Left cardiac atrium (tissue), 4 donors: ENCODE results near the gene ITGA7. TPM values are rescaled to one million over a fixed set of nuclear protein-coding genes. Genes with fewer than 3 reads are reported as not detected.
A peak's percentile ranks its signal among the peaks of the same experiment; 100 is the strongest.

Experiments
- ATAC-seq, 2 donors: fragments of 200-7000 bp; cut with Tn5 transposase; one replicate each; pipeline ENCODE4 v1.9.1; 2020; ENCODE audit warnings: mild to moderate bottlenecking in 2 of 2, moderate library complexity in 2 of 2
- DNase-seq: peaks from one replicate; pipeline ENCODE4 v3.0.0-alpha.2; 2020
- intact Hi-C, 2 donors: fragments of 100-400 bp; cut with DNase I; formaldehyde crosslinking; loops; one replicate each; pipeline versions ENCODE4 v1.14.1 to v1.15.1; 2022 to 2023
- total RNA-seq, 2 donors: library from RNA; stranded (reverse); fragmentation: NEBNext Ultra II Directional; extraction: Animal tissue kit (Norgen Biotek cat#: 25700); gene quantifications; one replicate each; pipeline ENCODE4 v1.2.1, GENCODE V29; 2021
- donor health status: DM: no; HTN: yes; CAD: no.
- donor health status: DM: no; HTN: yes; CAD: no; lungs with severe emphysema.
- donor health status: DM: yes; HTN: yes; CAD: no.
- donor health status: Dilated cardiomyopathy.

Gene ITGA7
- total RNA-seq, 2 donors from 2014 or later, result 395 to 448 TPM

DNA sequence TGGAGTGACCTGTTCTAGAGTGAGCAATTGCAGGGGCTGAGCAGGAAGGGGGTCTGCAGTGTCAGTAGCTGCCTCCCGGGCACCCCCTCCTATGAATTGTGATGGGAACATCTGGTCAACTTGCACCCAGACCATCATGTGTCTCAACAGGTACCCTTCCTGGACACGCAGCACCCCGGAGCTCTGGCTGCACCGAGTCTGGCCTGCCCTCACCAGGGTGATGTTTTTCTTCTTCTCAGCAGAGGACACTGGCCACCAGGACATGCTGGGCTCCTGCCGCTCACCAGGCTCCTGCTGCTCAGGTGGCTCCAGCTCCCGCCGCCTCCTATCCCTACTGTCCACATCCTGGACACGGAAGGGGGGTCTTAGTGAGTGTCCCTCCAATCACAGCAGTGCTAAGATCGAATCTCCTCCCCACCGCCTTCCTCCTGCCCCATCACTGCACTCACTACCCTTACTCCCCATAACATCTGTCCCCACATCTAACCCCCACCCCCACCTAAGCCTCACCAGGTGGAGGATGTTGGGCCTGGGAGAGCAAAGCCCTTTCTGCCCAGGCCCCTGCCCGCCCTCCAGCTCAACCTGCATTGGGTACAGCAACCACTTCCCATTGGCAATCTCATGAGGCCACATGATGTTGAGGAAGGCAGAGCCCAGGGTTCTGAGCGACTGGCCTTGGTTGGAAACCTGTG is 14.9 kb downstream of the ITGA7 start:
- DNase-seq, result no peak
- intact Hi-C loops, result no loop called here
- no peak for ATAC-seq

DNA sequence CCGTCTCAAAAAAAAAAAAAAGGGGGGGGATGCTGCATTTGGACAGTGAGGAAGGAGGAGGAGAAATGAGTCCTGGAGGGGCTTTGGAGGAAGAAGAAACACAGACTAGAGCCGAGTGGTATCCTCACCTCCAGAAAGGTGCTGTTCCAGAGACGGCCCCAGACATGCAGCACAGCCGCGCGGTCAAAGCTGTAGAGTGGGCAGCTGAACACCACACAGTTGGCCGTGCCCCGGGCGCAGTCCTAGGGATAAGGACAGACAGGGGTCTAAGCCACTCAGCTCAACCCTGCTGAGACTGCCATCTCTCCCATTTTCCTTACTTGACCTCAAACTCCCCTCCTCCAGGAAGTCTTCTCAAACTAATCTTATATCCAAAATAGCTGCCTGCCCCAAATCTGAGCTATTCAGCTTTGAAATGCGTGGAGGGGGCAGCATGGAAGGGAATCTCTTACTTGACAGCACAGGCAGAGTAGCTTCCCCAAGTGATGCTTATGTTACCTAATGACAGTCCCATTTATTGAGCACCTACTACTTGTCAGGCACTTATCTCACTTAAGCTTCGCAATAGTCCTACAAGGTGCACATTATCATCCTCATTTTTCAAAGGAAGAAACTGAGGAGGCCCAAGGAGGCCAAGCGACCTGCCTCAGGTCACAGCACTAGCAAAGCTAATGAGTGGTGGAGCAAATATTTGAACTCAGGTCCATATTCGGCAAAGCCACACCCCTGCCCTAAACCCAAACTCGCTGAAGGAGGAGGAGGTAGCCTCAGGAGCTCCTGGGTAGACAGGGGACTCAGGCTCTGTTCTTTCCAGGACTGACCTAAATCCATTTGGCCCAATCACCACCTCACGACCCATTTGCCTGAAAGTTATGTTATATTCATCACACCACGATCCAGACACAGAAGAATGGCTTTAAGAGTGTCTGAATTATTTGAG is 18.7 kb downstream of the ITGA7 start:
- intact Hi-C loops, result no loop called here
- ATAC-seq, result no peak
- DNase-seq, result no peak

DNA sequence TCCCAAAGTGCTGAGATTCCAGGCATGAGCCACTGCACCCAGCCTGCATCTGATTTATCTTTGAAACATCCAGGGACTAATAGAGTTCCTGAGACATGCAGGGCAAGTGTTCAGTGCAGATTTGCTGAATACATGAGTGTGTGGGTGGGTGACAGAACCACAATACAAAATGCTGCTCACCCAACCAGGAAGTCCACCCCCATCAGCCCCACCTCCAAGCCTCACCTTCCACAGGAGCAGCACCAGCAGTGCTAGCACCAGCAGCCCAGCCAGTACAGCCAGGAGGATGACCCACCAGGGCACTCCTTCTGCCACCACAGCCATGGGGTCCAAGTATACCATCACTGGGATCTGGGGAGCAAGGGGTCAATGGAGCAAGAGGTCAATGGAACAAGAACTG is 20.0 kb downstream of the ITGA7 start:
- ATAC-seq, result no peak
- no peak for DNase-seq
- intact Hi-C loops, result no loop called here

DNA sequence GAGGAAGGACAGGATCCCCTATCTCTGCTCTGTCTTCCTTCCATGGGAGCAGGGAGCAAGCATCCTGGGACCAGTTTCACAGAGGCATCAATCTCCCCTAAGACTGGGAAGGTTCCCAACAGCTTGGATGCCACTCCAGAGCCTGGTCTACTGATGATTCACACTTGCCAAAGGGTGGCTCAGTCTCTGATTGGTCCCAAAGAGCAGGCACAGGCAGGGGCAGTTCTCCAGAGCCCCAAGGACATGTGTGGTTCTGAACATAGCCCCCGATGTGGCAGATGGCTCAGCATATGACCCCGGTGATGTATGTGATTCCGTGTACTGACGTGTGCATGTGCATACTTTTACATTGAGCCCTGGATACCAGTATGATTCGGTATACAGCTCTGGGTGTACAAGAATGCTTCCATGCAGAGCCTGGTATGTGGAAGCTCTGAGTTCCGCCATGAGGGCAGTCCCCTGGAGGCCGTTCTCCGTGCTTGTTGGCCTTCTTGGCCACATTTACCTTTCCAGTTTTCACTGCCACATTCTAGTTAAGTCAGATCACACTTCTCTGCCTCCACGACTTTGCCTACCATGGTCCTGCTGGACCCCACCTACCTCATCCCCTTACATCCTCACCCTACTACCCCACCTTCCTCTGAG is 21.2 kb downstream of the ITGA7 start:
- intact Hi-C loops, result no loop called here
- DNase-seq, result no peak
- ATAC-seq, result peak in 1 of 2 donors; percentile 22

DNA sequence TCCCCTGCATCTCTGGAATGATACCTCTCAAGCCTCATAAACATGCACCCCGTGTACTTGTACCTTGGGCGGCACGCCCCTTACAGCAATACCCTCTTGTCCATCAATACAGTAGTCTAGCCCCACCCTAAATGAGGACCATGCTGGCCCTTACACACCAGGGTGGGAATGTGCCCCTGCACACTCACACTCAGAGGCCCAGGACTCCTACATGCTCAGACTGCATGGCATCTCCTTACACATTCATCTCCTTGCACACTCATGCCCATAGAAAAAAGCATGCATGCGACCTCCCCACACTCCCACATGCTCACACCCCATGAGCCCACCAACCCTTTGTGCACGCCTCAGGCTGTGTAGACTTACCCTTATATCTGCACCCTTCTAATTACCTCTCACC is 22.0 kb downstream of the ITGA7 start:
- DNase-seq (no peak), ATAC-seq (no peak)
- intact Hi-C loops, result no loop called here

DNA sequence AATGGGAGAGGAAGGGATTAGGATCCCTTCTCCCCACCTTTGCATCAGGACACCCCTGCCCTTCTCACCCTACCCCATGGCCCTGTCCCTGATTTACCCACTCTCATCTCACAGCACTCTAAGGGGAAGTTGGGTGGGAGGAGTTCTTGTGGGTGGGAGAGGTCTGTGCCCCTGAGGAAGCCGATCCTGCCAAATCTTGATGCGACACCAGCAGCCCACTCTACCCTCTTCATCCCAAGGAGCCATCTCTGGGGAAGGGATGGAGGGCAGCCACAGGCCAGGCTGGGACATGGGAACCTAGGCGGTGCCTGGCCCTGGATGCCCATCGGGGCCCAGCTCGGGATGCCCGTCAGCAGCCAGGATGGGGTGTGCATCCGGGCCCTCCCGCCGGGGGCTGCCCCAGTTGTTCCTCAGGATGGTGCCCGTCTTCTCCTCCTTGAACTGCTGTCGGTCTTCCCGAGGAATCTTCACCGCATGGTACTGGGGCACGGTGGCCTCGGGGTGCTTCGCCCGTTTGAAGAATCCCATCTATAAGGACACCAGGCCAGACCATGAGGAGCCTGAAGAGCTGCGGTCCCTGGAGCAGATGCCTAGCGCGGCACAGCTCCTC is 22.8 kb downstream of the ITGA7 start:
- intact Hi-C loops, result no loop called here
- no peak for DNase-seq
- ATAC-seq, result no peak

DNA sequence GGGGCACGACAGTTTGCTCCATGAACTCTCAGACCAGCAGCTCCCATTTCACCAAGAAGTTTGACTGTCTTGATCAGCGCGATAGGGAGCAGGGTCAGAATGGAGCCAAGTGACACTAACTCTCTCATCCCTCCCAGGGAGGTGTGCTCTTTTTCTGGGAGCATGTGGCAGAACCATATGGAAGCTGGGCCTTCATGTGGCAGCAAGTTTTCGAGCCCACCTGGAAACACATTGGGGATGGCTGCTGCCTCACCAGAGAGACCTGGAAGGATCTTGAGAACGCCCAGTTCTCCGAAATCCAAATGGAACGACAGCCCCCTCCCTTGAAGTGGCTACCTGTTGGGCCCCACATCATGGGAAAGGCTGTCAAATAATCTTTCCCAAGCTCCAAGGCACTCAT is 24.0 kb downstream of the ITGA7 start:
- ATAC-seq (no peak), DNase-seq (no peak)
- intact Hi-C loops, result no loop called here

DNA sequence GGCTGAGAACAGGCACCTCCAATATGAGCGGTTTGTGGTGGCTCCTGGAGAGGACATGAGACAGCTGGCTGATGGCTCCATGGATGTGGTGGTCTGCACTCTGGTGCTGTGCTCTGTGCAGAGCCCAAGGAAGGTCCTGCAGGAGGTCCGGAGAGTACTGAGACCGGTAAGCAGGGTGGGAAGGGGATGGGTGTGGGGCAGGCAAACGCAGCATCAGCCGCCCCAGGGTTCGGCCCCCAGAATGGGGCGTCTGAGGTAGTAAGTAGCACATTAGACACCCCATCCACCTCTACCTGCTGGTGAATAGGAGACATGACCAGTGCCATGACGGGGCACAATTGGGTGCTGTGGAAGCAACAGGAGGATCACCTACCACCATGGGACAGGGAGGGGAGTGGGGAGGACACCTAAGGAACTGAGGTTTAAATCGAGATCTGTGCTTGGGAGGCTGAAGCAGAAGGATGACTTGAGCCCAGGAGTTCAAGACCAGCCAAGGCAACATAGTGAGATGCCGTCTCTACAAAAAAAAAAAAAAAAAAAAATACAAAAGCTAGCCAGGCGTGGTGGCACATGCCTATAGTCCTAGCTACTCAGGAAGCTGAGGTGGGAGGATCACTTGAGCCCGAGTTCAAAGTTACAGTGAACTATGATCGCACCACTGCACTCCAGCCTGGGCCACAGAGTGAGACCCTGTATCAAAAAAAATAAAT is 25.5 kb downstream of the ITGA7 start:
- intact Hi-C loops, result no loop called here
- DNase-seq (no peak), ATAC-seq (peak in 1 of 2 donors; percentile 5)

DNA sequence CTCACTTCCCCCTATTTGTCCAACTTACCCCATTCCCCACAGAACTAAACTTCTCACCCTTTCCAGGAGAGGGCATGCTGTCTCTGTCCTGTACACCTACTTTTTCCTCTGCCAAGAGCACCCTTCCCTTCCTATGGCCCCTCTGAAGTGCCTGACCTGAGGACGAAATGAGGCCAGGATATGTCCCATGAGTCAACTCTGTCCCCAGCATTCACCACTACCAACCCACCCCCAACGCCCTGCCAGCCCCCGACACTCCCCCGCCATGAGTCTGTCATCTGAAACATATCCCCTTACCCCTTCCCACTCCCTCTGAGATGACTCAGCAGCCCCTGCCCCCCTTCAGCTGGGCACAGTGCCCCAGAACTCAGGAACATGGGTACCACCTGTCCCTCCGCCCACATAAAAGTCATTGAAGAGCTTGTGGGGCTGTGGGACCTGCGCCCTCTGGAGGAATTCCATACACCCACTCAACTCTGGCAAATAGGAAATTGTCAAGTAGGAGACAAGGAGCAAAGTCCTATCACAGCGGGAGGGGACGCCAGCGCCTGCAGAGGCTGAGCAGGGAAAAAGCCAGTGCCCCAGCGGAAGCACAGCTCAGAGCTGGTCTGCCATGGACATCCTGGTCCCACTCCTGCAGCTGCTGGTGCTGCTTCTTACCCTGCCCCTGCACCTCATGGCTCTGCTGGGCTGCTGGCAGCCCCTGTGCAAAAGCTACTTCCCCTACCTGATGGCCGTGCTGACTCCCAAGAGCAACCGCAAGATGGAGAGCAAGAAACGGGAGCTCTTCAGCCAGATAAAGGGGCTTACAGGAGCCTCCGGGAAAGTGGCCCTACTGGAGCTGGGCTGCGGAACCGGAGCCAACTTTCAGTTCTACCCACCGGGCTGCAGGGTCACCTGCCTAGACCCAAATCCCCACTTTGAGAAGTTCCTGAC is 26.3 kb downstream of the ITGA7 start:
- intact Hi-C loops, result loop anchor here in 1 of 2 donors (2.0 kb wide), 1 partner anchor 21 kb away; no protein-coding TSS in a partner anchor
- ATAC-seq (peak; percentile 75 to 76), DNase-seq (peak; percentile 71)

DNA sequence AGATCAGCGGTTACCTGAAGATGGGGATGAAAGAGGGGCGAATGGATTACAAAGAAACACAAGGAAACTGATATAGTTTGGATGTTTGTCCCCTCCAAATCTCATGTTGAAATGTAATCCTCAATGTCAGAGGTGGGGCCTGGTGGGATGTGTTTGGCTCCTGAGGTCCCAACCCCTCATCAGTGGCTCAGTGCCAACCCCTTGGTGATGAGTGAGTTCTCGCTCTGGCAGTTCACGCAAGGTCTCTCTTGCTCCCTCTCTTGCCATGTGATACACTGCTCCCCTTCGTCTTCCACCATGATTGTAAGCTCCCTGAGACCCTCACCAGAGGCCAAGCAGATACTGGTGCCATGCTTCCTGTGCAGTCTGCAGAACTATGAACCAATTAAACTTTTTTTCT is 28.0 kb downstream of the ITGA7 start:
- intact Hi-C loops, result loop anchor here in 1 of 2 donors (2.0 kb wide), 1 partner anchor 19 kb away; no protein-coding TSS in a partner anchor
- DNase-seq (no peak), ATAC-seq (no peak)

DNA sequence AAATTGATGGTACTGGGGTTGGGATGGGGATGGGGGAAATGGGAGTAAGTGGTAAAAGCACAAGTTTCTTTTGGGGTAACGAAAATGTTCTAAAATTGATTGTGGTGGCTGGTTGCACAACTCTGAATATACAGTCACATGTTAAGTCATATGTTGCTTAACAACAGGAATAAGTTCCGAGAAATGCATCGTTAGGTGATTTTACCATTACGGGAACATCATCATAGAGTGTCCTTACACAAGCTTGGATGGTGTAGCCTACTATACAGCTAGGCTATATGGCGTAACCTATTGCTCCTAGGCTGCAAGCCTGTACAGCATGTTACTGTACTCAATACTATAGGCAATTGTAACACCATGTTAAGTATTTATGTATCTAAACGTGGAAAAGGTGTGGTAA is 31.0 kb downstream of the ITGA7 start:
- DNase-seq, result no peak
- intact Hi-C loops, result no loop called here
- ATAC-seq, result no peak

DNA sequence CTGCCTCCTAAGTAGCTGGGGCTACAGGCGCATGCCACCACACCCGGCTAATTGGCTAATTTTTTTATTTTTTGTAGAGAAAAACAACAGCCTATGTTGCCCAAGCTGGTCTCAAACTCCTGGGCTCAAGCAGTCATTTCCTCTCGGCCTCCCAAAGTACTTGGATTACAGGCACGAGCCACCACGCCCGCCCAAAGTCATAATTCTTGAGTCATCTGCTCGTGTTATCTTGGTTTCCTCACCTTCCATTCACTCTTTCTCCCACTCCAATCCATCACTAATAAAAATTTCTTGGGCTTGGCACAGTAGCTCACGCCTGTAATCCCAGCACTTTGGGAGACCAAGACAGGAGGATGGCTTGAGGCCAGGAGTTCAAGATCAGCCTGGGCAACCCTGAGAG is 32.0 kb downstream of the ITGA7 start:
- ATAC-seq, result peak in 1 of 2 donors; percentile 44

DNA sequence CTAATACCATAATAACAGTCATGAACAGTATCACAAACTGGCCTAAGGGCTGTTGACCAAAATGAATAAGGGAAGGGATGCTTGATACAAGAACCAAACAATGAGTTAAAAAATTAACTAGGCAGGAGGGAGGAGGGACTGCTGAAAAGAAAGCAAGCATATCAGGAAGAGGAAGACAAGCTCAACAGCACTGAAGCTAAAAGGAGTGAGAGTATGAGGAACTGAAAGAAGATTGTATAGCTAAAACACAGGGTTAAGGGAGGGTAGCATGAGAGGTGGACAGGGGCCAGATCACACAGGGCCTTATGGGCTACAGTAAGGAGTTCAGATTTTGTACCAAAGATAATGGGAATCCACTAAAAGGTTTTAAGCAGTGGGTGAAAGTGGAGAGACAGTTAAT is 34.1 kb downstream of the ITGA7 start:
- intact Hi-C loops, result no loop called here
- no peak for DNase-seq
- ATAC-seq, result peak; percentile 44 to 52

More for the DNA sequence above, 32.0 kb downstream of the ITGA7 start:
- DNase-seq, result no peak
- intact Hi-C loops, result no loop called here

DNA sequence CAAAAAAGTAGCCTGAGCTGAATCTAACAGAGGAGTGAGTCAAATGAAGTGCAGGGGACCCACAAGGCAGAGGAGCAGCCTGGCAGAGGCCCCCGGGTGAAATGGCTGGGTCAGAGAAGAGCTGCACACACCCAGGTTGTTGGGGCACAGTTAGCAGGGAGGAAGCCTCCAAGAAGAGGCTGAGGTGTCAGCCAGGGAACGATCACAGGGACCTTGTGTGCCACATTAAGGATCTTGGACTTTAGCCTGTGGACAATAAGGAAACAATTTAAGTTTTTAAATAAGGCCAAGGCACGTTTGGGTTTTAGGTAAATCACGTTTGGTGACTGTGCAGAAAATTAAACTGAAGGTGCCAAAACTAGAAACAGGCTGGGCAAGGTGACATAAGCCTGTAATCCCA is 36.0 kb downstream of the ITGA7 start:
- no peak for DNase-seq

DNA sequence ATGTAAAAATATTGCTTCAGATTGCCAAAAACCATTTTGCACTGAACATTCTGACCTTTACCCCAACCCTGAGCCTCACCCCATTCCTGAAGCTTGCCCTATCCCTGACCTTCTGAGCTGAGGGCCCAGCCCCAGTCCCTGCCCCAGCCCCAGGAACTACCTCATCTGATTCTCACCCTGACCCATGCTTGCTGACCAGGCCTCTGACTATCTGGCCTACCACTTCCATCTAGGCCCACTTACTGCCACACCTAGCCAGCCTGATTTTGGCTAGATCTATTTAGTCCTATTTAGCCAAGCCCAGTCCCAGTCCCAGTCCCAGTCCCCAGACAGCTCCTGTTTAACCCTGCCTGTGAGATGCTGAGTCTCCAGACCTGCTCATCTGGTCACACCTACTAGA is 37.4 kb downstream of the ITGA7 start:
- intact Hi-C loops, result no loop called here
- ATAC-seq (peak in 1 of 2 donors; percentile 18), DNase-seq (no peak)

More for the DNA sequence above, 36.0 kb downstream of the ITGA7 start:
- ATAC-seq, result no peak
- intact Hi-C loops, result no loop called here

DNA sequence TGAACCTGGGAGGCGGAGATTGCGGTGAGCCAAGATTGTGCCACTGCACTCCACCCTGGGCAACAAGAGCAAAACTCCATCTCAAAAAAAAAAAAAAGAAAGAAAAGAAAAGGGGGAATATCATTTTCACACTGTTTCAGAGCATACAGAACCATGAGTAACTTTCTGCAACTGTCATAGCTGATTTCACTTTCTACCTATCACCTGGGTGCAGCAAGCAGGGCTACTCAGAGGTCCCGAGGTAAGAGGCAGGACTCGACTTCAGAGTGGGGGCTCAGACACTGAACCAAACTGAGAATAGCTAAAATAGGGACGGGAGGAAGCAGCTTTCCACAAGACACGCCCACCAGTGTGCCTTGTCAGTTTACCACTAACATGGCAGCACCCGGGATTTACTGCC is 41.2 kb downstream of the ITGA7 start:
- DNase-seq (no peak), ATAC-seq (no peak)
- intact Hi-C loops, result no loop called here

DNA sequence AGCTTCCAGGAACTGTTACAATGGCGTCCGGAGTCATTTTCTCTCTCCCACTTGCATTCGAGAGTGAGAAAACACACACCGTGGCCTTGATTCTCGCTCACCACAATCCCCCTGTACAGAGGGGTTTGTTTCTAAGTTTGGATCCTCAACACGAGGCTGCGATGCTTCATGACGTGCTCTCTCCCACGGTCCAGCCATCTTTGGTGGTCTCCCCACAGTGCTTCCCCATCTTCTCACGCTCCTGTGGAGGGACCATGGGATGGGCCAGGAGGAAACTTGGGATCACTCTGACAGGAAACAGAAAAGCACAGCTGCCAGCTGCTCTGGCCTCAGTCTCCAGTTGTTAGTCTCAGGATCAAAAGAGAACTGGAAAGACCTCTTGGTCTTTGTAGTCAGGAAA is 42.9 kb downstream of the ITGA7 start:
- ATAC-seq, result no peak
- no peak for DNase-seq
- intact Hi-C loops, result no loop called here

DNA sequence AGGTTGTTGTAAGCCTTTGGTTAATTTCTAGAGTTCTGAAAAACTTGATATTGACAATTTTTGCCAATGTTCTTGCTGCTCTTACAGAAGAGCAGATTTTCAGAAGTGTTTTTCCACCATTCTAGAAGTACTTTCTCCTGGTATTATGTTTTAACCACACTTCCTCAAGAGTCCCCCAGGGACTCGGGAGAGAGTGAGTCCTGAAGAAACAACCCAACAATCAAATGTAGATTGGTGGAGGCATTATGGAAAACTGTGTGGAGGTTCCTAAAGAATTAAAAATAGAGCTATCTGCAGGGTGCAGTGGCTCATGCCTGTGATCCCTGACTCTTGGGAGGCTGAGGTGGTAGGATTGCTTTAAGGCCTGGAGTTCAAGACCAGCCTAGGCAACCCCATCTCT is 44.3 kb downstream of the ITGA7 start:
- DNase-seq (no peak), ATAC-seq (no peak)
- intact Hi-C loops, result no loop called here
